CD4-positive, alpha-beta T cell treated with Interleukin-15 for 4 hours (primary cell): ENCODE measurements around the gene NDUFB6.
"Not testable (repeated sequence)": the region's sequence is repeated elsewhere in the genome, so short reads cannot be mapped to it uniquely, and the experiment has no call there.

ENCODE experiments used
- DNase-seq: peaks from one replicate; pipeline ENCODE4 v3.0.0-alpha.2; 2020; ENCODE audit warnings: low spot score

The NDUFB6 gene

GRCh38 chr9:32571969-32572899 lies 725 bp downstream of the NDUFB6 start:
- peak; percentile 86 for DNase-seq

GRCh38 chr9:32570262-32570661 lies 2.7 kb downstream of the NDUFB6 start:
- no peak for DNase-seq

- DNase-seq = no peak
These were observed 6.2 kb downstream of the NDUFB6 start for GRCh38 chr9:32566770-32567169.

- no peak for DNase-seq
These were observed 7.0 kb downstream of the NDUFB6 start for GRCh38 chr9:32565967-32566366.

- no peak for DNase-seq
These were observed 14.5 kb downstream of the NDUFB6 start for GRCh38 chr9:32558408-32558934.

GRCh38 chr9:32554591-32554990 lies 18.4 kb downstream of the NDUFB6 start:
- DNase-seq = no peak

- DNase-seq = no peak
These were observed 18.9 kb downstream of the NDUFB6 start for GRCh38 chr9:32554107-32554506.

- DNase-seq = peak; percentile 89
These were observed 20.6 kb downstream of the NDUFB6 start, which contains the start of the genes SMIM27 and TOPORS for GRCh38 chr9:32552172-32552872. Gene SMIM27, plus strand, starts transcription at chr9:32552327. Its CDS starts 108 bp downstream, at chr9:32552435. Gene TOPORS, minus strand, starts transcription at chr9:32552586. Its CDS starts 150 bp downstream, at chr9:32552436.

- peak; percentile 30 for DNase-seq
These were observed 21.5 kb downstream of the NDUFB6 start for GRCh38 chr9:32551276-32552051.

GRCh38 chr9:32550562-32551275 lies 22.2 kb downstream of the NDUFB6 start:
- DNase-seq = peak; percentile 96

- DNase-seq = peak; percentile 0
These were observed 22.8 kb downstream of the NDUFB6 start for GRCh38 chr9:32550150-32550561.

- DNase-seq = not testable (repeated sequence)
These were observed 24.7 kb downstream of the NDUFB6 start for GRCh38 chr9:32548213-32548612.

GRCh38 chr9:32545884-32546283 lies 27.1 kb downstream of the NDUFB6 start:
- no peak for DNase-seq

GRCh38 chr9:32543047-32543446 lies 29.9 kb downstream of the NDUFB6 start:
- DNase-seq = no peak

GRCh38 chr9:32533816-32534215 lies 39.1 kb downstream of the NDUFB6 start:
- DNase-seq = no peak

GRCh38 chr9:32533336-32533735 lies 39.6 kb downstream of the NDUFB6 start:
- no peak for DNase-seq

GRCh38 chr9:32526707-32527048 lies 46.3 kb downstream of the NDUFB6 start:
- DNase-seq = no peak

- DNase-seq = peak; percentile 82
These were observed 46.8 kb downstream of the NDUFB6 start, which contains the start of gene RIGI for GRCh38 chr9:32526041-32526706. Gene RIGI, minus strand, starts transcription at chr9:32526196. Its CDS starts 30 bp downstream, at chr9:32526166.

GRCh38 chr9:32525709-32526030 lies 47.3 kb downstream of the NDUFB6 start:
- DNase-seq = peak; percentile 6

- peak; percentile 16 for DNase-seq
These were observed 47.9 kb downstream of the NDUFB6 start for GRCh38 chr9:32524892-32525708.
